T-helper 1 cell treated with Interleukin-12 subunit alpha and Interleukin-12 subunit beta and Interleukin-4 antibody, amounts not matched to agents 30 ng/mL and 1 ng/mL, for 36 hours (primary cell): ENCODE data around the gene NFASC. TPM values are rescaled to one million over a fixed set of nuclear protein-coding genes. Genes with fewer than 3 reads are reported as not detected.

Experiments
- intact Hi-C: fragments of 100-400 bp; cut with micrococcal nuclease; formaldehyde crosslinking; loops from one replicate; pipeline ENCODE4 v1.15.1; 2024
- total RNA-seq: library from RNA; stranded (reverse); gene quantifications from 2 replicates; pipeline ENCODE4 v1.2.3, GENCODE V29; 2022

The NFASC gene
- total RNA-seq, 1 donor from 2014 or later = 0.20 TPM

DNA sequence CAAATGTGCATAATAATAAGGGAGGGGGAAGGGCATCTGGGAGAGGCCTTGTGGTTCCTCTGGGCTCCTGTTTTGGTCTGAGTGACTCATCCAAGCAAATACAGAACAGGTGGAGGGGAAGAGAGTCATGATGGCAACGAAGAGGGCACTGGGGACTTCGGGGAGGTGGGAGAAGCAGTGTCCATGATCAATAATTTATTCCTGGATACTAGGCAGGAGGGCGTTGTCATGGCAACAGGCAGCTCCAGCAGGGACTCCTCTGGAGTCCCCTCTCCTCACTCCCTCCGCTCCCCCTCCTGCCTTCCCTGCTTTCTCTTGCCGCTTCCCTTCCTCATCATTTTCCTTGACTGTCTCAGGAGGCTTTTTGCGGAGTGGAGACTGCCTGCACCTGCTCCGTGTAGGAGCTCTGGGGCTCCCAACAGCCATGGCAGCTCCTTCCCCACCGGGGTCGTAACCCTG, 12.3 kb upstream of the NFASC start:
- intact Hi-C loops = no loop called here

DNA sequence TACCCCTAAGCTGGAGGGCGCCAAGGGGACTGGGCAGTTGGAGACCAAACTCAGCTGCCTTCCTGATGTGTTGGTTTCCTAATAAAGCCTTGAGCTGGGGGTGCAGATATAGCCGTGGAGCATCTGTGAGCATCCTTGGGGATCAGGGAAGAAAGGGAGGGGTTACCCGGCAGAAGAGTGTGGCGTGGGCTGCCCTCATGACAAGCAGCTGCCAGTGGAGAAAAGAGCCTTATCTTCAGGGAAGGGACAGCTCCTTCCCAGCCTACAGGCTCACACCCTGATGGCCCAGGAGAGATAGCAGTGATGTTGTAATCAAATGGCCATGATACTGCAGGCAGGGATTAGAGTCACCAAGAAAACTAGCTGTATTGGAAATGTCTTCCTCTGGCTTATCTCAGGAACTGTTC, 10.8 kb upstream of the NFASC start:
- intact Hi-C loops = no loop called here

DNA sequence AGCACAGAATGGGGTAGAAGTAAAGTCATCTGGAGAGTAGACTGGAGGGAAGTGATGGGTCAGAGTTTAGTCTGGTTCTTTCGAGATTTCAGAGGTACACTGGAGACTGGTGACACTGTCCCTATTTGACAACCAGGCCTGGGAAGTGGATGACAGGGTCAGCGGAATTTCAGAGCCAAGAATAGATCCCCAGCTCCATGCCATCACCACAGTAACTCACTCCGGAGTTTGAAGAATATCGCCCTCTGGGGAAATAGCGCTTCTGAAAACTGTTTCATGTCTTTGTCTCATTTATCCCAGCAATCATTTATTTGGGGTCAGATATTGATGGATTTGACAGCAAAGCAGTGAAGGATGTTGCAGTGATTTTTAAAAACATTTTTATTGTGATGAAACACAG, 7.6 kb upstream of the NFASC start:
- intact Hi-C loops = no loop called here

DNA sequence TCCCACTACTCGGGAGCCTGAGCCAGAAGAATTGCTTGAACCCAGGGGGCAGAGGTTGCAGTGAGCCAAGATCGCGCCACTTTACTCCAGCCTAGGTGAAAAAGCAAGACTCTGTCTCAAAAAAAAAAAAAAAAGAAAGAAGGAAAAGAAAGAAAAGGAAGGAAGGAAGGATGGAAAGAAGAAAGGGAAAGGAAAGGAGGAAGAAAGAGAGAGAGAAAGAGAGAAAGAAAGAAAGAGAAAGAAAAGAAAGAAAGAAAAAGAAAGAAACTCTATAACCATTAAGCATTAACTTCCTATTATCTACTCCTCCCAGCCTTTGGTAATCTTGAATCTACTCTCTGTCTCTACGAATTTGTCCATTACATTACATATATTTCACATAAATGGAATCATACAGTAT, 6.9 kb upstream of the NFASC start:
- intact Hi-C loops = no loop called here

DNA sequence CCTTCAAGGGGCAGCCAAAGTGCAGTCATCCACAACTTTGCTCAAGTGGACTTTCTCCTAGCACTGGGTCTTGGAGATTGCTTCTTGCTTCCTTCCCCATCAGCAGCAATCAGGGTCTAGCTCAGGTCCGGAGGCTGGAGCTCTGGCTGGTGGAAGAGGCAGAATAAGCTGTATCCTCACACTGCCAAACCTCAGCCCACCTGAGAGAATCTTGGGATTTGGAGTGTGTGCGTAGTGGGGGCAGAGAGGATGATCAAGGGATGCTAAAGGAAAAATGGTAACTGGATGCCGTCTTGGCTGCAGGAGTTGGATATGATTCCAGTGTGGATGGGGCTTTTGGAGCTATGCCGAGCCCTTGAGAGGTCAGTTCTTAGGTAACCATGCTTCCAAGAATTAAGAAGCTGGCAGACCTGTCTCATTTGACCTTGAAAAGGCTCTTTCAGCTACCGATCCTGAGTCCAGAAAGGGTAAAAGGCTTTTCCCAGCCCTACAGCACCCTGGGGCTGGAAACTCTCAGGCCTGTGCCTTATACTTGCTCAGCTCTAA, 4.5 kb upstream of the NFASC start:
- intact Hi-C loops = no loop called here

DNA sequence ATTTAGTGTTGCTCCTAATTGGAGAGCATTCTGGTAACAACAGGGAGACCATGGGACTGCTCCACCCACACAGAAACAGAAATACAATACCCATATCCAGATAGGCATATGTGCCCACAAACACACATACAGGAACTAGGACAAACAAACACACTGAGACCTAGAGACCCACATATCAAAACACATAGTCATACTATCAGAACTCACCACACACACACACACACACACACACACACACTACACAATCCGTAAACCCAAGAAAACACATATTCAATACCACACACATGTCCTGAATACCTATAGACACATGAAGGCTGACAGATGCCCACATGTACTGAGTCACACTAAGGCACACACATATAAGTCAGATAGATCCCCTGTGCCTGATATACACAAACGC, 3.5 kb upstream of the NFASC start:
- intact Hi-C loops = no loop called here

DNA sequence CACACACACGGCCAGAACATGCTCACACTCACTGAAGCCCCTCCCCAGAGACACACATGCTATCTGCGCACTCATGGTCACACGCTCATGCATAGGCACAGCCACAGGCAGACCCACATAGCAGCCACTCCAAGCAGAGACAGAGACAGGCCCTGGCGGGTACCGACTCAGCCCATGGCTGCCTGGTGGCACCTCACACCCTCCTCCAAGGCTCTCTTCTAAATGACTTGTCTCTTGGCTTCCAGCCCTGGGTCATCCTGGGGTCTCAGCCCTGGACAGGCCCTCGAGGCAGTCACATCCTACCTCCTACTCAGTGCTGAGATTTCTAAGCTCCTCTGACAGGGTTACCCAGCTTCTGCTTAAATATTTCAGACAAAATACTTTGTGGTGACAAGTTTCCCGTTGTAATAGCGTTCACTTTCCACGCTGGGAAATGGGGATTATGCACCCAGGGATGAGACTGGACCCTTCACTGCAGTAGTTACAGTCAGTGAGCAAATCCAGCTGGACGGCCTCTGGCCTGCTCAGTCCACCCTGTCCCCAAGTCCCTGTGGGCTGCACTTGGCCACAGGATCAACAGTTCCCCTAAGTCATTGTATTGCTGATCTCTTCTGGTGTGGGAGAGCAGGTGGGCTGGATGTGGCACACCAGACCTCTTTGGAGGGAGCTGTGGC, 2.9 kb upstream of the NFASC start:
- intact Hi-C loops = no loop called here

DNA sequence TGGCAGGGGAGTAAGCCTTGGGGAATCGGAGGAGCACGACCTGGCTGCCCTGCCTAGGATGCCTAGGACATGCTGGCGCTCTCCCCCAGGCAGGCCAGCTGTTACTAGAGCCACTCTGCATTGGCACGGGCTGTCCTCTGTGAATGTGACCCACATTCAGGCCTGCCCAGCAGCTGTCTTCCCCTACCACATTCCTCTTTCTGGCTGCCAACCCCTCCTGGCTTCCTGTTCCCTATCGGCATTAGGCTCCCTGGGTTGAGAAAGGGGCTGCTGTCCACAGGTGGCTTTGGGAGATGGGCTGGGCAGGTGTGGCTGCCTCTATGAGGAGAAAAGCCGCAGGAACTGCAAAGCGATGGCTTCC, 2.3 kb upstream of the NFASC start:
- intact Hi-C loops = no loop called here

DNA sequence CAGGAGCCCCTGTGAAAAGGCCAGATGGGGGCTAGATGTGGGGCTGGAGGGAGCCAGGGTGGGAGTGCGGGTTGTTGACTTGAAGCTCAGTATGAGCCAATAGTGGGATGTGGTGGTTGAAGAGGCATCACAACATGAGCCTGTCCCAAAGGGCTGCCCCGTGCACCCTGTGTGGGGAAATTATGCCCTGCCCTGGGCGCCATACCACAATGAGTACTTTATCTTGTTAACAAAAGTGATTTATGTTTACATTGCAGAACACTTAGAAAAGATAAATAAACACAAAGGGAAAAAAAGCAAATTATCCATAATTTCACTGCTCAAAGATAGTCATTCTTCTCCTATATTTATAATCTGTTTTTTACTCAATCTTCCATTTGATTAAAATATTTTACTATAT, 1.6 kb upstream of the NFASC start:
- intact Hi-C loops = no loop called here

DNA sequence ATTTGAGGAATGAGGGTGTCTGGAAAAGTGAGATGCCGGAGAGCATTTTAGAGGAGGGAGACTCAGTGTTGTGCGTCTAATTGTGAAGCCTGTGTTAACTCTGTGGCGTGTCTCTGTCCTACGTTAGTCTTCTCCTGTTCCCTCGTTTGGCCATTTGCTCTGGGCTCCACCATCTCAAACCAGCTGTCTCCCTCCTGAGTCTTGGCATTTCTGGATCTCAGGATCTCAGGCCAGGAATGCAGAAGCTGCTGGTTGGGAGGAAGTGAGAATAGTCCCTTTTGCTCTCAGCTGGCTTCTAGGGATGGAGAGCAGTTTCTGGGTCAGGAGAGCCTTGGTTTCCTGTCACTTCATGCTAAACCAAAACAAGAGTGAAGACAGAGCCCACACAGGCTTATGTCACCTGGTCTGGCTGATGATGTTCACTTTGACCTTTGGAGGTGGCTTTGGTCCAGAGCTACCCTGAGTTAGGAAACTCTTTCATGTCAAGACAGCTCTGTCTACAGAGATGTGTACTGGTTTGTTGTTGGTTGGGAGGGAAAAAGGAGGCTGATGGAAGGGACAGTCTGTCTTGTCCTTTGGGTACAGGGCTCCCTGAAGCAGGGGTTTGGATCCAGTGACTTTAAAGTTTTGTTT, 859 bp downstream of the NFASC start:
- intact Hi-C loops = no loop called here

DNA sequence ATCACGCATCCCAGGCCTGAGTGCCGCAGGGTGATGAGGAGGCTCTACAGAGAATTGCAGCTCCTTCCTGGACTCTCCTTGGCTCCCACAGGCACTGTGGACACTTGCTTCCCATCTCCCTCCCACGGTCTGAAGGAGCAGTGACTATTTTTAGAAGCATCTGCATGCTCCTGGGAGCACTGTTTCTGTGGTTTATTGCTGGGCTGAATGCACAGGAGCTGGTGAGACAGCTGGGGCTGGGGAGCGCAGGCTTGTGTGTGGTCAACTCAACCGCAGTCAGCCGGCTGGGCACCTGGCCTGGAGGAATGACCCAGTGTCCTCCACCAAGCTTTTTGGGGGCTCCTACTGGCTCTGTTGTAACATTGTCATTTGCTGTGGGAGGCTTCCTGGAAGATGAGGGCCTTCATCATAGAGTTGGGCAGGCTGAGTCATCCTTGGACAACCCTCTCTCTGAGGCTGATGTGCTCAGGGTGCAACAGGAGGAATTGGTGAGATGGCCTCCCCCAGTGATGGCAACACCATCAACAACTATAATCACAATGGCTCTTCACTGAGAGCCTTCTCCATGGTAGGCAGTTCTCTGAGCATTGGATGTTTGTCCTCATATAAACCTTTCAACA, 1.7 kb downstream of the NFASC start:
- intact Hi-C loops = no loop called here

DNA sequence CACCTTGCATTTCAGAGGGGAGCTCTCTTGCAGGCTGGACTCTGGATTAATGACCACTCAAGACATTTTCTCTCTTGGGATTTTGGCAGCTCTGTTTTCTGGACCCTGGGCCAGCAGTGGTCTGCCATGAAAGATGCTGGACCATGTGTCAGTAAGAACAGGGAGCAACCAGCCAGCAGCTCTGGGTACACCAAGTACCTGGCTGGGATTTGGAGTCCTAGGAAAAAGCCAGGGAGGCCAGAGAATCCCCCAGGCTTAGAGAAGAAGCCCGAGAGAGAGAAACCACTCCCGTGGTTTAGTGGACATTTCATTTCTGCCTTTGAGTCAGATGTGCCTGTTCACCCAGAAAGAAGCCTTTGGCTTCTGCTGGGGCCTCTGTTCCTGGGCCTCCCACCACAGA, 2.5 kb downstream of the NFASC start:
- intact Hi-C loops = no loop called here

DNA sequence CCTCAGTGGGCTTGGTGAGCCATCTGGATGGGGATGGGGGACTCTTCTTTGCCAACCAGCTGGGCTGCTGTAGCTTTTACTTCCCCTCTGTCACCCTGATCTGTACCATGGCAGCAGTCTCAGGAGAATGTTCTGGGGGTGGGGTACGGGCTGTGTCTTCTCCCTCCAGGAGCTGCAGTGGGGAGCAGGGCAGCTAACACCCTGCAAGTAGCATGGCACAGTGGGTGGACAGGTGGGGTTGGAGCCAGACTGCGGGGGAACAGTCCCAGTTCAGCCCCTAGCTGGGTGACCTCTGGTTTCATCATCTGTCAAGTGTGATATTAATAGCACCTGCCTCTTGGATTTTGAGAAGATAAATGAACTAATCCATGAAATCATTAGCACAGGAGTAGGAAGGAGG, 3.1 kb downstream of the NFASC start:
- intact Hi-C loops = no loop called here

DNA sequence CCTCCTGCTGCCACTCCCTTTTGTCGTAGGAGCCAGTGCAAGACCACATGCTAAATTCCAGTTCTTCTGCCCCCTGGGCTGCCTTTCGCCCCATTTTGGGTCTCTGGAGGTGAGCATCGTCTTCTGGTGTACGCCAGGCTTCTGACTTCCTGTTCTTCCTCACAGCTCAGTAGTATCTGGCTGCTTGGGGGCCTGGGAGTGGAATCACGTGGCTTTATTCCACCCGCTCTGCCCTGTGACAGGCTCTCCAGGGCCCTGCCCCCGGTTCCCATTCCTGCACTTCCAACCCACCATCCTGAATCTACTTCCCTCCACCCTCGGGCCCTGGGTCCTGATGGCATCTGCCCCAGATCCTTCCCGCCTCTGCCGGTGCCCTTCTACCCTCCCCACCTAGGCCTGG, 3.6 kb downstream of the NFASC start:
- intact Hi-C loops = no loop called here

DNA sequence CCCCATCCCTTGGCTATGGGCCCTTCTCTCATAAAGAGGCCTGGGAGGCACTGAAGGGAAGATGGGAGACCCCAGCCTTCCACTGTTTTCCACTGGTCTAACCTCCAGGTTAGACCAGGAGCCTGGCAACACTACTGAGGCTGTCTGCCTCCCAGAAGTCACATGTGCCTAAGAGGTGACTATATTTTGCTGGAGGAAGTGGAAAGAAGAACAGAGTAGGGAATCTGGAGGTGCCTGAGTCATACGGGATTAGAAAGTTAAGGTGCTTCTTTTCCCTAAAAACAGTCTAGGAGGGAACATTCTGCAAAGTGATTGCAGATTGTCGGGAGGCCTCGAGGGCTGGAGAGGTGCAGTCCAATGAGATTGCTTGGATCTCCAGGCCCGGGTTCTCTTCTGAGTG, 4.6 kb downstream of the NFASC start:
- intact Hi-C loops = no loop called here

DNA sequence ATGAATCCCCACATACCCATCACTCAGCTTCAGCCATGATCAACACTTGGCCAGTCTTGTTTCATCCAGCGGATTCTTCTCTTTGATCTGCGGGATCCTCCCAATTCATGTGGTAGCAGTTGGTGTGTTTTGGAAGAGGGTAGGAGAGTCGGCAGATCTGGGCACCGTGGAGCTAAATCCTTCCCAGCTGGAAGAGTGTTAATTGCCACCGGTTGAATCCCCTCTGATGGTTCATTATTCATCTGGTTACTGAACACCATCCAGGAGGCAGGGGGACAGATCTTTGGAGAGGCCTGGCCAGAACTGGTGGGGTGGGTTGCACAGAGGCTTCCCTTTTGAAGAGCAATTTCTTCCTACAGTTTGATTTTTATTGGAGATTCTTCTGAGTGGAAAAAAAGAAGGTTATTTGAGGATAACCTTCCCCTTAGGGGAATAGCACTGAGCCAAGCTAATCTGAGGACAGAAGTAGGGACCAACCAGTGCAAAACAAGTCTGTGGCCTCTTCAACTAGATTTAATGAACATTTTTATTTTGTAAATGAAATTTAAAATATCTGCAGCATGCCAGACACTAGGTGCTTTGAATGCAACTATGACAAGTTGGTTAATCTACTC, 8.1 kb downstream of the NFASC start:
- intact Hi-C loops = no loop called here

DNA sequence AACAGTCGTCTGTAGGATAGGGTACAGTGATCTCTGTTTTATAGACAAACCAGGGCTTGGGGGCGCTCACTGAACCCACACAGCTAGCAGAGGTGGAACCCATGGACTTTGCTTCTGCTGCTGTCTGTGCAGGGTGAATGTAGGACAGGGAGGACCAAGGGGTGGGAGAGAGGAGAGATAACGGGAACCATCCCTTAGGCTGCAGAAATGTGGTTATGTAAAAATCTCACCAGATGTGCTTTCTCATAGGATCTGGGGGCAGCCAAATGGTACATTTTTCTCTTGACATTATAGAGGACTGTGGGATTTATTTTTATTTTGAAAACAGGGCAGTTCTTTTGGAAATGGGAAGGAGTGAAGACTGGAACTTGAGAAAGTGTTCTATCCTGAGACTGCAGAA, 8.7 kb downstream of the NFASC start:
- intact Hi-C loops = no loop called here

DNA sequence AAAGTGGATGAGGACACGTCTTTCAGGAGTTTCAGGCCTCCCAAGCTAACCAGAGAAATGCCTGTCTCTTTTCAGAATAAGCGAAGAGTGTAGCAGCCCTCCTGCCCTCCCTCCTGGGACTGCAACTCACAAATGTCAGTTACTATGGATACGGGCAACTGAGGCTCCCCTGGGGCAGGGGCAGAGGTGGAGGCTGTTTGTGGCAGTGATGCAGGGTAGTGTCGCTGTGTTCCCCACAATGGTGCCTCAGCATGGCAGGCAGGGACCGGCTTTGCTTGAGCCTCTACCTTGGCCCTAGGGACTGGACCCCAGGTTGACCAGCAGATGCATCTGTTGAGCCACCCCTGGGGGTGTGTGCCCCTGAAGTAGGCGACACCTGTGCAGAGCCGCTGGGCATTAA, 10.2 kb downstream of the NFASC start:
- intact Hi-C loops = no loop called here

DNA sequence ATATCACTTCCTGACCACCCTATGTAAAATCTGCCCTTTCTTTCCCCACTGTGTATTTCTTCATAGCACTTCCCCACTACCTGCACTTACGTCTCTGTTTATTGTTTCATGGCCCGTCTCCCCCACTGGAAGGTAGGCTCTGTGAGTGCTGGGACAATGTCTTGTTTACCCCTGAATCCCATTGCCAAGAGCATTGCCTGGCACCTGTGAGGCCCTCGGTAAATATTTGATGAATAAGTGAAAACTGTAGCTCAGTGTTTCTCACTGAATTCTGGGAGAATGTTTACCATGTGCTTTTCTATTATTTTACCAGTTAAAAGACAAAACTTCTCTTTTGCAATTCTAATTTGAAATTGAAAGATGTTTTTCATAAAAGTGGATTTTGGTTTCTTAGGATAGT, 11.8 kb downstream of the NFASC start:
- intact Hi-C loops = no loop called here

DNA sequence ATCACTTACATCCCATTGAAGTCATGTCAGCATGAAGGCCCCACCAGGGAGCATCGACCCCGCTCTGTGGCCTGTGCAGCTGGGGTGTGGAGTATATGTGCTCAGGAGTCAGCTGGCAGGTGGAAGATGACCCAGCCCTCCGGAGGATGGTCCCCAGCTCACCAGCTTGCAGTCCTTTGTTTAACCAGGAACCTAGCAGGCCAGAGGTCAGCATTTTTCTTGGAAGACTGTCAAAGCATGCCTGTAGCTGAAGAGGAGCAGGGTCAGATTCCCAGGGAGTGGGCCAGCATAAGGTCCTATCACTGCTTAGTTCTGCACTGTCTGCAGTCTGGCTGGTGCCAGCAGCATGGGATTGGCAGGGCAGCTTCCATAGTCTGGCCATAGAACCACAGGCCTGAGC, 12.7 kb downstream of the NFASC start:
- intact Hi-C loops = no loop called here

DNA sequence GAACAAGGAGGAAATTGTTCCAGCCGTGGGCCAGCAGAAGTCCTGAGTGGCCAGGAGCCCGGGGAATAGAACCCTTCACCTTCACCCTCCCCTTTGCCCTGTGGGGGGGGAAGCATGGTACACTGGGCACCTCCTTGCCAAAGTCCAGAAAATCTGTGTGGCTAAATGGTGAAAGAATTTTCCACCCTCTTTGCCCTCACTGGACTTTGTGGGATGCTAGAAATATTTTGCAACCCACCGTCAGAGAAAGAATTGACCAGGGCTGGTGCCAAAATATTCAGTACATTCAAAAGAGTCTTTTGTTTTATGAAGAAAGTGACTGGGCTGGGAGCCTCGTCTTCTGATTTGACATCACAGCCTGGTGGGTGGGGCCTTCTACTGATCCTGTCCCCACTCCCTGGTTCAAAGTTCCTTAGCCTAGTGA, 14.6 kb downstream of the NFASC start:
- intact Hi-C loops = no loop called here

DNA sequence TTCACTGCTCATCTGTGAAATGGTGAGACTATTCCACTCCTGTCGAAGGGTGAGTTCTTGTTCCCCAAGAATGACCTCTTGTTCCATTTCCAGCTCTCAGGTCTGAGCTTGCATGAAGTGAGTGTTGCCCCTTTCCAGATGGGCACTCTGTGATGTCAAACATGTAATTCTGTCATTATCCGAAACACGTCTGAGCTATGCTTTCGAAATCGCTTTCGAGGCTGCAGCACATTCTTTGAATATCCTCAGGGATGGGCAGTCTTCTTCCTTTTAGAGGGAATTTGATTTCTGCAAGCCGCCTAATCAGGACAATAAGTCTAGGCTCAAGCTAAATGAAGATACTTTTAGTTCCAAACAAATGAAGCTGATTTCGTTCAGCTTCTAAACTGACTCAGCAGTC, 15.1 kb downstream of the NFASC start:
- intact Hi-C loops = no loop called here
